Astrocyte of the spinal cord (primary cell): Measurements from ENCODE around the gene CD177.

ENCODE experiments used
- DNase-seq: peaks from one replicate; pipeline ENCODE4 v3.0.0; 2011; ENCODE audit warnings: low read depth, low spot score
- H3K4me3 ChIP-seq: 2 replicates; pipeline ENCODE4 v1.5.1; 2011; ENCODE audit warnings: low read depth, mild to moderate bottlenecking, low read length, moderate library complexity
- CTCF ChIP-seq: IDR thresholded peaks from 2 replicates; pipeline ENCODE4 v1.5.1; 2012; ENCODE audit warnings: low read depth, mild to moderate bottlenecking, low read length, inconsistent platforms
- in situ Hi-C: cut with HindIII; loops from 2 replicates; pipeline ENCODE4 v1.10.0; 2017; ENCODE audit warnings: low sequenced_read_pairs

Gene CD177

DNA sequence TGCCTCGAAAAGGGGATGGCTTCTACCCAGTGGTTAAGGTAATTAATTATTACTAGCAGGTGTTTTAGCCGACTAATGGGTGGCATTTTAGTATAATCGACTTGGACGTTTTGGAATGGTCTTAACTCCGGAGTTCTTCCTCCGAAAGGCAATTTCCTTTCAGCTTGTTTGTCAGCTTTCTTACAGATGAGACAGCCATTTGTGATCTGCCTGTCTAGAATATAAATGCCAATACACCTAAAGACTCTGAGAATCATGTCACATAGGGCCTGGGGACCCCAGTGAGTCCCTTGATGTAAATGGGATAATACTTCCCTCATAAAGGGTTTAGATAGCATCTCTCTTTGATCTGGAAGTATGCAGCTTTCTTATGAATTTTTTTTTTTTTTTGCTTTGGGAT, 42.2 kb upstream of the CD177 start:
- DNase-seq: no peak
- in situ Hi-C loops: no loop called here
- H3K4me3 ChIP-seq: no peak overlapping the region
- TF ChIP-seq CTCF: no peak

DNA sequence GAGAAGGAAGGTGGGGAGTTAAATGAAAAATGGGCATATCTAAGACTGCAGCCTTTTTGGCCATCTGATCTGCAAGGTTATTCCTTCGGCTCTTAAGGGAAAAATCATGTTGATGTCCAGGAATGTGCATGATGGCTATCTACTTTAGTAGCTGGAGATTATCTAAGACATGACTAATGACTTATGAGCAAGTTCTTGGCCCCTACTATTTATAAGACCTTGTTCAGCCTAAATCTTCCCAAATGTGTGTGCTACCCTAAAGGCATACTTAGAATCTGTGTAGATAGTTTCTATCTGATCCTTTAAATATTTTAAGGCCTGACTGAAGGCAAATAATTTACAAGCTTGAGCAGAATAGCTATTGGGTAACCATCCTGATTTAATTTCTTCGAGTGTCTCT, 41.8 kb upstream of the CD177 start:
- no peak for TF ChIP-seq CTCF
- in situ Hi-C loops: no loop called here
- H3K4me3 ChIP-seq: no peak overlapping the region
- DNase-seq: no peak

DNA sequence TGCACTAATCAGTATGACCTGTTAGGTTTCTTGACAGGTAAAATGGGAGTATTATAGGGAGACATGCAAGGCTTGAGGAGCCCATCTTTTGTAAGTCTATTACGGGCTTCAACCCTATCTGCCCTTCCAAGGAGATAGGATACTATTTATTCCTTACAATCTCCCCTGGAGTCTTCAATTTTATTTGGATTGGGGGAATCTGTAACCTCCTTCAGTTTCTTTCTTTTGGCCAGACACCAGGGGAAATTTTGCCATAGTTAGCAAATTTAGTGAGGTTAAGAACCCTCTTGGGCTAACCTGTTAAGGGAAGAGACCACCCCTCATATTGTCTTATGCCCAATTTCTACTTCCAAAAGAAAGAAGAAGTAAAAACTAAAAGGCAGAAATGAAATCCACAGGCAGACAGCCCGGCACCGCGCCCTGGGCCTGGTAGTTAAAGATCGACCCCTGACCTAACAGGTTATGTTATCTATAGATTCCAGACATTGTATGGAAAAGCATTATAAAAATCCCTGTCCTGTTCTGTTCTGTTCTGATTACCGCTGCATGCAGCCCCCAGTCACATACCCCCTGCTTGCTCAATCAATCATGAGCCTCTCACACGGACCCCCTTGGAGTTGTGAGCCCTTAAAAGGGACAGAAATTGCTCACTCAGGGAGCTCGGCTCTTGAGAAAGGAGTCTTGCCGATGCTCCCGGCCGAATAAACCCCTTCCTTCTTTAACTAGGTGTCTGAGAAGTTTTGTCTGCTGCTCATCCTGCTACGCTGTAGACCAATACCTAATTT, 39.6 kb upstream of the CD177 start:
- in situ Hi-C loops: no loop called here

GRCh38 chr19:43315851-43316250, 37.6 kb upstream of the CD177 start:
- no peak for TF ChIP-seq CTCF
- no peak overlapping the region for H3K4me3 ChIP-seq
- no peak for DNase-seq
- in situ Hi-C loops: no loop called here

More for the DNA sequence above, 39.6 kb upstream of the CD177 start:
- no peak overlapping the region for H3K4me3 ChIP-seq
- TF ChIP-seq CTCF: no peak
- no peak for DNase-seq

DNA sequence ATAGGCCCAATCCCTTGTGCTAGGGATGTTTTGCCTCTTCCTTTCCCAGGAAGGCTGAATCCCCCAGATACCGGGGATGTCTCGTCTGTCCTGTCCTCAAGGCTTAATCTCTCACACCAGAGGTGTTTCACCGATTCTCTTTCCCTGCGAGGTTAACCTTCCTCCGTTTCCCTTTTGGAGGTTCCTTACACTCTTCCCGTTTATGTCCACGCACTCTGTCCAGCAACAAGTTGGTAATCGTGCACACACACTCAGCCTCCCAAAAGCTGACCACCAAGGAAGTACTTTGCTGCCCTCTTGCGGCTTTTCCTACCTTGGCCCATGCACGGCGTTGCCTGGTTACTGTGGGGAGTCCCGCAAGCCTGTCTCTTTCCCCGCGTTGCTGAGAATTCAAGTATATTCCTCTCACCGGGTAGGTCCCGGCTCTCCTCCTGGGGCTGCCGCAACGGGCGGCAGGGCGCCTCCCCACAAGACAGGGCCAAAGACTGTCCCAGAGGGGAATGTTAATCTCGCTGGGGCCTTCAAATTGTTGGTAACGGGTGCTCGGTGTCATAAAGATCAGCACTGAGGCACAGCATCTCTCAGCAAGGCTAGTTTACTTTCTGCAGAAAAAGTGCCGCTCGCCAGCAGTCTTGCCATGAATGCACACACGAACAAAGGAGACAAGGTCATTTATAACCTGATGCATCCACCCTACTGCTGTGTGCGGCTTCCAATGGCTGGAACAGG, 36.7 kb upstream of the CD177 start:
- in situ Hi-C loops: no loop called here
- no peak for DNase-seq
- H3K4me3 ChIP-seq: no peak overlapping the region
- peak; percentile 21 for TF ChIP-seq CTCF

GRCh38 chr19:43318203-43318602, 35.3 kb upstream of the CD177 start:
- H3K4me3 ChIP-seq: no peak overlapping the region
- TF ChIP-seq CTCF: no peak
- DNase-seq: no peak
- in situ Hi-C loops: no loop called here
